Gastrocnemius medialis (tissue), 4 donors: ENCODE results near the gene PLCB2. TPM values are rescaled to one million over a fixed set of nuclear protein-coding genes. Genes with fewer than 3 reads are reported as not detected.

ENCODE experiments used
- ATAC-seq, 2 donors: fragments of 150-250 bp; one replicate each; pipeline ENCODE4 v1.9.1; 2016
- DNase-seq, 2 donors: peaks; one replicate each; pipeline ENCODE4 v3.0.0-alpha.2; 2019
- H3K27ac ChIP-seq, 4 donors: fragments of 200-600 bp; sonication (generic); 1 replicate in 1 of 4; 2 replicates in 3 of 4; pipeline ENCODE4 v1.5.1; 2016 to 2018; ENCODE audit warnings: mild to moderate bottlenecking in 2 of 4, moderate library complexity in 1 of 4
- H3K27me3 ChIP-seq, 3 donors: fragments of 200-600 bp; sonication (generic) in 2 of 3; 1 replicate in 1 of 3; 2 replicates in 2 of 3; pipeline versions ENCODE4 v1.5.1 to v1.6.0; 2016 to 2019; ENCODE audit warnings: mild to moderate bottlenecking in 1 of 3, moderate library complexity in 1 of 3
- H3K36me3 ChIP-seq, 2 donors: fragments of 200-600 bp; sonication (generic) in 1 of 2; one replicate each; pipeline ENCODE4 v1.5.1; 2017 to 2018
- H3K4me1 ChIP-seq, 2 donors: fragments of 200-600 bp; sonication (generic) in 1 of 2; one replicate each; pipeline ENCODE4 v1.5.1; 2016 to 2017; ENCODE audit warnings: mild to moderate bottlenecking in 2 of 2
- H3K4me3 ChIP-seq, 4 donors: fragments of 200-600 bp; sonication (generic) in 3 of 4; 1 replicate in 1 of 4; 2 replicates in 3 of 4; pipeline ENCODE4 v1.5.1; 2016 to 2019; ENCODE audit warnings: mild to moderate bottlenecking in 2 of 4
- H3K9me3 ChIP-seq, 3 donors: fragments of 200-600 bp; sonication (generic) in 2 of 3; 1 replicate in 1 of 3; 2 replicates in 2 of 3; pipeline ENCODE4 v1.5.1; 2016 to 2019
- CTCF ChIP-seq, 5 experiments: fragments of 450-650 bp in 3 of 5; fragments of 200-600 bp in 2 of 5; sonication (generic) in 2 of 5; IDR thresholded peaks in 4 of 5; conservative IDR thresholded peaks in 1 of 5; 1 replicate in 4 of 5; 2 replicates in 1 of 5; pipeline ENCODE4 v1.5.1; 2016 to 2019; ENCODE audit warnings: antibody characterized with exemption in 5 of 5, mild to moderate bottlenecking in 3 of 5, moderate library complexity in 3 of 5
- POLR2A ChIP-seq, 2 donors: fragments of 450-650 bp; IDR thresholded peaks; one replicate each; pipeline ENCODE4 v1.6.1; 2017; ENCODE audit warnings: antibody characterized with exemption in 2 of 2, mild to moderate bottlenecking in 2 of 2, moderate library complexity in 2 of 2
- in situ Hi-C, 4 donors: fragments of 200-750 bp; cut with MboI; loops; one replicate each; pipeline versions ENCODE4 v1.15.0 to v1.8.0; 2017; ENCODE audit warnings: low sequenced_read_pairs in 4 of 4
- intact Hi-C: fragments of 100-400 bp; cut with DNase I; formaldehyde crosslinking; loops from one replicate; pipeline ENCODE4 v1.15.1; 2023; ENCODE audit warnings: low total_unique reads
- total RNA-seq, 4 donors: library from RNA; depleted of rRNA; stranded (reverse); fragments of >200 nt; gene quantifications; one replicate each; pipeline versions ENCODE4 v1.1.0 to v1.2.3, GENCODE V29; 2016

Gene PLCB2
- total RNA-seq, 4 donors from 2014 or later, result 0.72 to 2.0 (median 1.4) TPM; not detected in 1

GRCh38 chr15:40289140-40289775, 18.5 kb downstream of the PLCB2 start:
- ATAC-seq (peak; percentile 58 to 67), DNase-seq (peak in 1 of 2 donors; percentile 63)
- no peak overlapping the region for H3K4me3 ChIP-seq
- peaks cover 0 to 9% of the 10 kb centered on the region in 2 donors for H3K4me1 ChIP-seq
- H3K36me3 ChIP-seq, result no peaks in the 10 kb centered on the region
- H3K27me3 ChIP-seq, result peaks cover 0 to 16% (median under 1%) of the 10 kb centered on the region in 3 donors
- no peaks in the 10 kb centered on the region for H3K9me3 ChIP-seq
- H3K27ac ChIP-seq, result no peak overlapping the region
- in situ Hi-C loops (loop anchor here in 1 of 4 donors (10.0 kb wide), 1 partner anchor 136 kb away; no protein-coding TSS in a partner anchor), intact Hi-C loops (no loop called here)
- TF ChIP-seq POLR2A (IDR thresholded peaks at IDR 0.05), result no peak
- TF ChIP-seq CTCF (IDR thresholded peaks at IDR 0.05 in 4 of 5, conservative IDR thresholded peaks at IDR 0.05 in 1 of 5), result no peak

GRCh38 chr15:40287968-40288367, 19.8 kb downstream of the PLCB2 start:
- intact Hi-C loops (no loop called here), in situ Hi-C loops (loop anchor here in 1 of 4 donors (10.0 kb wide), 1 partner anchor 137 kb away; no protein-coding TSS in a partner anchor)
- H3K4me1 ChIP-seq, result peaks cover 0 to 13% of the 10 kb centered on the region in 2 donors
- no peak overlapping the region for H3K4me3 ChIP-seq
- no peak for TF ChIP-seq CTCF (IDR thresholded peaks at IDR 0.05 in 4 of 5, conservative IDR thresholded peaks at IDR 0.05 in 1 of 5)
- no peak for TF ChIP-seq POLR2A (IDR thresholded peaks at IDR 0.05)
- ATAC-seq (no peak), DNase-seq (no peak)
- H3K9me3 ChIP-seq, result no peaks in the 10 kb centered on the region
- H3K27ac ChIP-seq, result no peak overlapping the region
- no peaks in the 10 kb centered on the region for H3K36me3 ChIP-seq
- peaks cover 10 to 25% (median 14%) of the 10 kb centered on the region in 3 donors for H3K27me3 ChIP-seq

- no peak overlapping the region for H3K4me3 ChIP-seq
- in situ Hi-C loops (loop anchor here in 1 of 4 donors (10.0 kb wide), 1 partner anchor 137 kb away; no protein-coding TSS in a partner anchor), intact Hi-C loops (no loop called here)
- H3K27ac ChIP-seq, result no peak overlapping the region
- H3K4me1 ChIP-seq, result peaks cover 0 to 18% of the 10 kb centered on the region in 2 donors
- DNase-seq, result no peak
- H3K27me3 ChIP-seq, result peaks cover 15 to 29% (median 18%) of the 10 kb centered on the region in 3 donors
- H3K9me3 ChIP-seq, result no peaks in the 10 kb centered on the region
- no peaks in the 10 kb centered on the region for H3K36me3 ChIP-seq
- no peak for ATAC-seq
- no peak for TF ChIP-seq POLR2A (IDR thresholded peaks at IDR 0.05)
- no peak for TF ChIP-seq CTCF (IDR thresholded peaks at IDR 0.05 in 4 of 5, conservative IDR thresholded peaks at IDR 0.05 in 1 of 5)
Observed at GRCh38 chr15:40287505-40287904, 20.2 kb downstream of the PLCB2 start.

- DNase-seq, result no peak
- peaks cover 0 to 22% of the 10 kb centered on the region in 2 donors for H3K4me1 ChIP-seq
- no peak overlapping the region for H3K4me3 ChIP-seq
- TF ChIP-seq CTCF (IDR thresholded peaks at IDR 0.05 in 4 of 5, conservative IDR thresholded peaks at IDR 0.05 in 1 of 5), result no peak
- TF ChIP-seq POLR2A (IDR thresholded peaks at IDR 0.05), result no peak
- intact Hi-C loops, result no loop called here
- peaks cover 15 to 32% (median 26%) of the 10 kb centered on the region in 3 donors for H3K27me3 ChIP-seq
- in situ Hi-C loops, result loop anchor here in 1 of 4 donors (10.0 kb wide), 1 partner anchor 138 kb away; no protein-coding TSS in a partner anchor
- ATAC-seq, result no peak
- H3K9me3 ChIP-seq, result no peaks in the 10 kb centered on the region
- no peak overlapping the region for H3K27ac ChIP-seq
- H3K36me3 ChIP-seq, result no peaks in the 10 kb centered on the region
Observed at GRCh38 chr15:40286794-40287193, 20.9 kb downstream of the PLCB2 start.
